Measurements from ENCODE around the gene RUNX2.
"Not testable (repeated sequence)": the region's sequence is repeated elsewhere in the genome, so short reads cannot be mapped to it uniquely, and the experiment has no call there.

DNA sequence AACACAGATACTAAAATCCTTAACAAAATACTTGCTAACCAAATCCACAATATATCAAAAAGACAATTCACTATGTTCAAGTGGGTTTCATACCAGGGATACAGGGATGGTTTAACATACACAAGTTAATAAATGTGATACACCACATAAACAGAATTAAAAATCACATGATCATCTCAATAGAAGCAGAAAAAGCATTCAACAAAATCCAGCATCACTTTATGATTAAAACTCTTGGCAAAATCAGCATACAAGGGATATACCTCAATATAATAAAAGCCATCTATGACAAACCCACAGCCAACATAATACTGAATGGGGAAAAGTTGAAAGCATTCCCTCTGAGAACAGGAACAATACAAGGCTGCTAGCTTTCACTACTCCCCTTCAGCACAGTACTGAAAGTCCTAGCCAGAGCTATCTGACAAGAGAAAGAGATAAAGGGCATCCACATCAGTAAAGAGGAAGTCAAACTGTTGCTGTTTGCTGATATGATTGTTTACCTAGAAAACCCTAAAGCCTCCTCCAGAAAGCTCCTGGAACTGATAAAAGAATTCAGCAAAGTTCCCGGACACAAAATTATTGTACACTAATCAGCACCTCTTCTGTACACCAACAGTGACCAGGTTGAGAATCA is 33.9 kb upstream of the RUNX2 start:
- peak; percentile 95 for TF ChIP-seq EP300 (IDR thresholded peaks at IDR 0.05; ENCODE audit: low read length)
- TF ChIP-seq XRCC3 (IDR thresholded peaks at IDR 0.05); CTCF (IDR thresholded peaks at IDR 0.05 in 2 of 3, conservative IDR thresholded peaks at IDR 0.05 in 1 of 3; ENCODE audit: insufficient read depth in 2 of 3, low read depth in 1 of 3, low read length in 3 of 3); ZBTB33 (CRISPR knock-in tag; IDR thresholded peaks at IDR 0.05); HNRNPK (IDR thresholded peaks at IDR 0.05; ENCODE audit: low read depth, low read length, poor library complexity, severe bottlenecking); POLR2A (conservative IDR thresholded peaks at IDR 0.05); ZNF224 (CRISPR knock-in tag; IDR thresholded peaks at IDR 0.05); ZNF140 (CRISPR knock-in tag; IDR thresholded peaks at IDR 0.05): not testable (repeated sequence)
- peak; percentile 91 for TF ChIP-seq MECOM (CRISPR knock-in tag; IDR thresholded peaks at IDR 0.05)
- peak; percentile 73 for TF ChIP-seq ZBTB17 (CRISPR knock-in tag; IDR thresholded peaks at IDR 0.05)
- TF ChIP-seq NFIC (IDR thresholded peaks at IDR 0.05), result peak; percentile 54

Measured in K562 (cell line).